Fibroblast of the aortic adventitia (primary cell): ENCODE data around the gene ZSWIM7. TPM values are rescaled to one million over a fixed set of nuclear protein-coding genes. Genes with fewer than 3 reads are reported as not detected.

Experiments
- DNase-seq: peaks from one replicate; pipeline ENCODE4 v3.0.0-alpha.2; 2010; ENCODE audit warnings: low read depth
- H3K4me3 ChIP-seq: 2 replicates; pipeline ENCODE4 v1.5.1; 2011; ENCODE audit warnings: low read depth, mild to moderate bottlenecking, control low read depth, low read length, moderate library complexity
- total RNA-seq: library from RNA; depleted of rRNA; stranded (reverse); fragments of >200 nt; gene quantifications from 2 replicates; pipeline ENCODE4 v1.2.3, GENCODE V29; 2012; ENCODE audit warnings: low replicate concordance
- TF ChIP-seq, protein P1 (sequence below): IDR thresholded peaks from 2 replicates; pipeline ENCODE4 v1.5.1; 2011; ENCODE audit warnings: mild to moderate bottlenecking, low read length, control low read depth, inconsistent platforms; ENCODE audit not compliant: insufficient read depth

The ZSWIM7 gene
- total RNA-seq, 1 donor, result 17.3 TPM

DNA sequence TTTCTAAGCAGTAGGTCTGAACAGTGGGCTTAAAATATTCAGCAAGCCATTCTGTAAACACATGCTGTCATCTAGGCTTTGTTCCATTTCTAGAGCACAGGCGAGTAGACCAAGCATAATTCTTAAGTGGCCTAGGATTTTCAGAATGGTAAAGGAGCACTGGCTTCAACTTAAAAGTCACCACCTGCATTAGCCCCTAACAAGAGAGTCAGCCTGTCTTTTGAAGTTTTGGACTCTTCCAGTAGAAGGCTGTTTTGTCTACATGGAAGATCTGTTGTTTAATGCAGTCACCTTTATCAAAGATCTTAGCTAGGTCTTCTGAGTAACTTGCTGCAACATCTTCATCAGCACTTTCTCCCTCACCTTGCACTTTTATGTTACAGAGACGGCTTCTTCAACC is 36.8 kb upstream of the ZSWIM7 start:
- TF ChIP-seq, protein P1, sequence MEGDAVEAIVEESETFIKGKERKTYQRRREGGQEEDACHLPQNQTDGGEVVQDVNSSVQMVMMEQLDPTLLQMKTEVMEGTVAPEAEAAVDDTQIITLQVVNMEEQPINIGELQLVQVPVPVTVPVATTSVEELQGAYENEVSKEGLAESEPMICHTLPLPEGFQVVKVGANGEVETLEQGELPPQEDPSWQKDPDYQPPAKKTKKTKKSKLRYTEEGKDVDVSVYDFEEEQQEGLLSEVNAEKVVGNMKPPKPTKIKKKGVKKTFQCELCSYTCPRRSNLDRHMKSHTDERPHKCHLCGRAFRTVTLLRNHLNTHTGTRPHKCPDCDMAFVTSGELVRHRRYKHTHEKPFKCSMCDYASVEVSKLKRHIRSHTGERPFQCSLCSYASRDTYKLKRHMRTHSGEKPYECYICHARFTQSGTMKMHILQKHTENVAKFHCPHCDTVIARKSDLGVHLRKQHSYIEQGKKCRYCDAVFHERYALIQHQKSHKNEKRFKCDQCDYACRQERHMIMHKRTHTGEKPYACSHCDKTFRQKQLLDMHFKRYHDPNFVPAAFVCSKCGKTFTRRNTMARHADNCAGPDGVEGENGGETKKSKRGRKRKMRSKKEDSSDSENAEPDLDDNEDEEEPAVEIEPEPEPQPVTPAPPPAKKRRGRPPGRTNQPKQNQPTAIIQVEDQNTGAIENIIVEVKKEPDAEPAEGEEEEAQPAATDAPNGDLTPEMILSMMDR, result no peak
- no peak for DNase-seq
- H3K4me3 ChIP-seq, result no peak overlapping the region

DNA sequence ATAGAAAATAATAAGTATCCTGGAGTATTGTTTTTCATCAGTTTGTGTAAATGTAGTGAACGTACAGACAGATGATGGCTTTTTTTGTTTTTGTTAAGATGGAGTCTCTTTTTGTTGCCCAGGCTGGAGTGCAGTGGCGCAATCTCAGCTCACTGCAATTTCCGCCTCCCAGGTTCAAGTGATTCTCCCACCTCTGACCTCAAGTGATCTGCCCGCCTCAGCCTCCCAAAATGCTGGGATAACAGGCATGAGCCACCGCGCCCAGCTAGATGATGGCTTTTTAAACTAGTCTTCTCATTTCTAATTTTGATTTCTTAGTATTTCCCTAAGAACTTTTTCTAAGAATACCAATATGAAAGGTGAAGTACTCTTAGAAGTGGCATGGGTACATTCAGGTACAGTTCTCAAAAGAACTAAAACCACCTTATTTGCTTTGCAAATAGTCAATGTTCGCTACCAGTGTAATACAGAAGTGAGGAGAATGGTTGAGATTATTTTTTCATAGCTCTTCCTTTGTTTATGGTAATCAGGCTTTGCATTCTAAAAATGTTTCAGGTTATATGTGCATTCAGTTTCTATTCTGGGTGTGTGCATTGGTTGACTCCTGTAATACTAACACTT is 34.3 kb upstream of the ZSWIM7 start:
- DNase-seq, result no peak
- TF ChIP-seq, protein P1, result no peak
- H3K4me3 ChIP-seq, result no peak overlapping the region

DNA sequence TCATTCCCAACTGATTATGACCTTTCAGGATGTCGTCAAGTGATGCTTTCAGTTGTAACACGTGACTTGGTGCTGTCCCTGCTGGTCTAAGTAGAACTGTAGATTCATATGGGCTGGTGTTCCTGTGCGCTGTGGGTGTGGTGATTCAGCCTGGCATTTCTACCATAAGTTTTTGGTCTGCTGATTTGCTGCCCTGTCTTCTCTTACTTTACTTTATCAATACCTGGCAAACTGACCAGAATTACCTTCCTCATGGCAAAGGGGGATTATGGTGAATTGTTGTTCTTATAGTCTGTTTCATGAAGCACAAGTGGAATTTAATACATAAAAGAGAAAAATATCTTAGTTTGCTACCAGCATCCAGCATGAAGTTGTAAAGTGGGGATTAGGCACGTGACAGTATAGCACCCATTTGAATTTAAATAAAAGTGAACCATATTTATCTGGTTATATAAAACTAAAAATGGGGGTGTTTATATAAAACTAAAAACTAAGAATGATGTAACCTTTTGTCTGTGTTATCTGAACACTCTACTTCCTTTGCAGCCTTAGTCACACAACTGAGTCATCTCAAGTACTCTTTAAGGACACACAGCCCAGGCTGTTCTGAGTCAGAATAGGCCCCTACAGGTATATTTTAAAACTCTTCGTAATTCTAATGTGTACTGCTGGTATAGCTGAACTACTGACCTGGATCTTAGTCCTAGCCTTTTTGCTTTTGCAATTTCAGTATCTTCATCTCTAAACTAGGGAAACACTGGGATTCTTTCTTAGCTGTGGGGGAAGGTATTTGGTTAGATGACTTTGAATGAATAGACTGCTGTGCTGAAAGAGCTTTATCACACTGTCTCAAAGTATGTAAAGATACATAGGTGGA is 28.4 kb upstream of the ZSWIM7 start:
- no peak overlapping the region for H3K4me3 ChIP-seq
- DNase-seq, result peak; percentile 93
- TF ChIP-seq, protein P1, result no peak

DNA sequence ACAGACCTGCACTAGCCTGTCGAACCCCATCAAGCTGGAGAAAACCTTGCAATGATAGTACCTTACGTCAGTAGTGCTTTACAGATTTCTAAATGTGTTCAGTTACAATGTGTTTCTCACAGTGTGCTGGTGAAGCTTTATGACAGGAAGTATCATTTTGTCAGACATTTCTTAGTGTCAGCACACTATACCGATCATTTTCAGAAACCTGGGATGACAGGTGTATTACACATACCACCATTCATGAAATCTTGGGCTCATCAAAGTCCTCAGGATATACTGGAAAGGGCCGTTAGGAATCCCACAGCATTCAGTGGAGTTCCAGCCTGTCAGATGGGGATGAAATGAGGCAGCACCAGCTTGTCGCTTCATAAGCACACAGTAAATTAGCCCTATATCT is 27.4 kb upstream of the ZSWIM7 start:
- H3K4me3 ChIP-seq, result no peak overlapping the region

DNA sequence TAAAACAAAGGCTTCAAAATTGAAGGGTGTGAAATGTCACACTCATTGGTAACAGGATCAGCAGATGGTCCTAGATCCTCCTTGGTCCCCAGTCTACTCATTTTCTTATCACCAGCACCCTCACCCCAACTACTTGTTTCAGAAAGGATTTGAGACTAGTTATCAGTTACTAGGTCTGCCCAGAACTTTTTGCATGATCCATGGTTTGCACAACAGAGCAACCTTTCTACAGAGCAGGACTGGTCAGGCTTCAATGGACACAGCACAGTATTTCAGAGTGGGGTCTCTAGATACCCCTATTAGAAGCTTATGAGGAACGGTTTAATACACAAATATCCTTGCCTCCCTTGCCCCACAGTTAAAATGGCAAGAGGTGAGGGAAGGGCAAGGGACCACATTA is 25.7 kb upstream of the ZSWIM7 start:
- TF ChIP-seq, protein P1, result no peak
- DNase-seq, result no peak

More for the DNA sequence above, 27.4 kb upstream of the ZSWIM7 start:
- no peak for DNase-seq
- TF ChIP-seq, protein P1, result no peak

DNA sequence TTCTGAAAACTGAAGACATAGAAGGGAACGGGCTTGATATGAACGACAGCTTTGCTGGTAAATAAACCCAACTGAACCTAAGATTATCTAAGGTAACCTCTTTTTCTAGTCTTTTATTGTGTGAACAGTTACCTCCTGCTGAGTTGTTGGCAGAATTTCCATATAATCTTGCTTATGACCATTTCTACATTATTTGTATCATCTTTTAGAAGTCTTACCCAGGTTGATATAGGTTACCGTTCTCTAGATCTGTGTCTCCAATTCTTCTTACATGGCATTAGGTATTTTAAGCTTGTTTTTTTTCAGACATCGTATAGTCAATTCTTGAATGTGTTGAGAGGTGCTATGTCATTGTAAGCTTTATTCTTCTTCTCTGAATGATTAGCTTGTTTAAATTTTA is 24.4 kb upstream of the ZSWIM7 start:
- TF ChIP-seq, protein P1, result no peak
- DNase-seq, result no peak
- H3K4me3 ChIP-seq, result no peak overlapping the region

More for the DNA sequence above, 25.7 kb upstream of the ZSWIM7 start:
- H3K4me3 ChIP-seq, result no peak overlapping the region
